HG02678 (cell line): ENCODE results near the gene SPATA20.

Experiments
- ATAC-seq: cut with Tn5 transposase; IDR thresholded peaks from one replicate; pipeline ENCODE4 v1.9.1; 2021; ENCODE audit warnings: mild to moderate bottlenecking, moderate library complexity; ENCODE audit not compliant: unreplicated experiment

SPATA20 gene

DNA sequence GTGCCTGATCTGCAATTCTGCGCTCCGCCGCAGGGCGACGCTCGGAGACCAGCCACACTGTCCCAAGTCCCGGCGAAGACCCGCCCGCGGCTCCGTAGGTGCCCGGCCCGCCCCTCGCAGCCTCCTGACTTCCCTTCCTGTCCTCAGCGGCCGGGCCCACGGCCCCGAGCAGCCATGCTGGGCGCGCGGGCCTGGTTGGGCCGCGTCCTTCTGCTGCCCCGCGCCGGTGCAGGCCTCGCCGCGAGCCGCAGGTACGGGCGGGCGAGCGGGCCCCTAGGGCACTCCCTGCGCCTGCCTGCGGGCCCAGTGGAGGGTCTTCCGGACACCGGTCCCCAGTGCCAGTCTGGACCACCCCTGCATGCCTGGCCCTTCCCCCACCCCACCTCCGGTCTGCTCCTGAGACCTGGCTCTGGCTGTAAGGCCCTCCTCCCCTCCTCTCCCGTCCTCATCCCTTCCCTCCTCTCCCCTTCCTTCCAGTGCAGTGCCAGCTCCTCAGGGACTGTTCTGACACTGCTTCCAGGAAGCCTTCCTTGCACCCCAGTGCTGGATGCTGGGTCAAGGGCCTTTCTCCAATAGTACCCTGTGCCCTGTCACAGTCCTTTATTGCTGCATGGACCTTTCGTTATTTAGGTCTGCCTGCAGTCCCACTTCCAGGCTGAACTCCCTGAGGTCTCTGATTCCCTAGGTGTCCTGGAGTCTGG is at the start of gene SPATA20:
Gene SPATA20, plus strand, starts transcription at position 140 of the 701 bp plus-strand sequence. Its CDS starts 35 bp downstream, at position 175.
- peak; percentile 59 for ATAC-seq

DNA sequence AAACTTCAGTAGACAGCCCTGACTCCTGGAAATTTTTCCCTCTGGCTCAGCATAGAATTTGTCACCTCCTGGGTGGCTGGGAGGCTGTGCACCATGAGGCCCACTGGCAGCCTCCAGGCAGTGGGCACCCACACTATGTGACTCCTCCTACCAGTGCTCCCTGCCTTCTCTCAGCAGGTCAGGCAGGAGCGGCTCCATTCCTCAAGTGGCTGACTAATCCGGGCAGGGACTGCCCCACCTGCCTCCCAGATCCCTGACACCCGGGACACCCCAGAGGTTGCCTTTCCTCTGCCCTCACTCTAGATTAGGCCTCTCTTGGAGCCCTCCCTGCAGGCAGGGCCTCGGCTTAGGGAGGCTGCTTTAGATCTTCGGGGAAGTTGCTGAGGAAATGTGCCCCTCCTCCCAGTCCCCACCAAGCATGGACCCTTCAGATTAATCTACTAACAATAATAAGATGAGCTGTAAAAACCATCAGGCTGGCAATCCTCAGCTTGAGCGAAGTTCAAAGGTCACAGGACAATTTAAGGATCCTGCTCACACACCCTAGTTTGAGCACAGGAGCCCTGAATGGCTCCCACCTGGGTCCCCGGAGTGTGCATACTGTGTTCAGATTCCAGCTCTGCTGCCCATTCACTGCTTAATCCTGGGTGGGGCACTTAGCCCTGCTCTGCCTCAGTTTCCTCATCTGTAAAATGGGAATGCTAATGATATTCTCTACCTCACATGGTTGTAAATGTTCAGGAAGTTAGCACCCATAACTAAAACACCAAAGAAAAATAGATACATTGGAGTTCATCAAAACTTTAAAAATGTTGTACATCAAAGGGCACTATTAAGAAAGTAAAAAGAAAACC is 48.7 kb upstream of the SPATA20 start:
- ATAC-seq: no peak

DNA sequence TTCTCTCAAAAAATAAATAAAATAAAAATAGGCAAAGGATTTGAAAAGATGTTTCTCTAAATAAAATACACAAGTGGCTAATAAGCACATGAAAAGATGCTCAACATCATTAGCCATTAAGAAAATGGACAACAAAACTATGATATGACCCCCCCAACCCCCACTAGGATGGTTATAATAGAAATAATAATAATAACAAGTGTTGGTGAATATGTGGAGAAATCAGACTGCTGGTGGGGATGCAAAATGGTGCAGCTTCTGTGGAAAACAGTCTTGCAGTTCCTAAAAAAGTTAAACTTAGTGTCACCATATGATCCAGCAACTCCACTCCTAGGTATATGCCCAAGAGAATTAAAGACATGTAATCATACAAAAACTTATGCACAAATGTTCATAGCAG is 47.7 kb upstream of the SPATA20 start:
- ATAC-seq: no peak

DNA sequence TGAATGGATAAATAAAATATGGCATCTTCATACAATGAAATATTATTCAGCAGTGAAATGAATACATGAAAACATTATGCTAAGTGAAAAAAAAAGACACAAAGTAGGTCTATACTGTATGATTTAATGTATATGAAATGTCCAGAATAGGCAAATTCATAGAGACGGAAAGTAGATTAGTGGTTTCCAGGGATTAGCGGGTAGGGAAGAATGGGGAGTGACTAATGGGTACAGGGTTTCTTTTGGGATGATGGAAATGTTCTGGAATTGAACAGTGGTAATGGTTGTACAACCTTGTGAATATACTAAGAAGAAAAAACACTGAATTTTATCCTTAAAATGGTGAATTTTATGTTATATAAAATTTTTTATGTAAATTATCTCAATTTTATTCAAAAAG is 47.3 kb upstream of the SPATA20 start:
- ATAC-seq: no peak

DNA sequence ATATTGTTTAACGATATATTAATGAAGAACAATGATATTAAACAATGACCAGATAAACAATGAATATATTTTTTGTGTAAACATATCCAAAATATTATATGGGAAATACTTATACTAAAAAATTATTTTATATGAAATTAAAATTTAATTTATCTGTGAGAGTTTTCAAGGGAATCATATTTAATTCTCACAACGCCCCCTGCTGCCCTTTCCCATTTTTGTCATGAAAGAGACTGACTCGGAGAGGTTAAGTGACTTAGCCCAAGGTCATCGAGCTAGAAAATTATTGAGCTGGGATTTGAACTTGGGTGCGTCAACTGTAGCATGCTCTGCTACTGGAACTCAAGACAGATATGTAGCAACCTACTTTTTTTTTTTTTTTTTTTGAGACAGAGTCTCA is 45.9 kb upstream of the SPATA20 start:
- no peak for ATAC-seq

DNA sequence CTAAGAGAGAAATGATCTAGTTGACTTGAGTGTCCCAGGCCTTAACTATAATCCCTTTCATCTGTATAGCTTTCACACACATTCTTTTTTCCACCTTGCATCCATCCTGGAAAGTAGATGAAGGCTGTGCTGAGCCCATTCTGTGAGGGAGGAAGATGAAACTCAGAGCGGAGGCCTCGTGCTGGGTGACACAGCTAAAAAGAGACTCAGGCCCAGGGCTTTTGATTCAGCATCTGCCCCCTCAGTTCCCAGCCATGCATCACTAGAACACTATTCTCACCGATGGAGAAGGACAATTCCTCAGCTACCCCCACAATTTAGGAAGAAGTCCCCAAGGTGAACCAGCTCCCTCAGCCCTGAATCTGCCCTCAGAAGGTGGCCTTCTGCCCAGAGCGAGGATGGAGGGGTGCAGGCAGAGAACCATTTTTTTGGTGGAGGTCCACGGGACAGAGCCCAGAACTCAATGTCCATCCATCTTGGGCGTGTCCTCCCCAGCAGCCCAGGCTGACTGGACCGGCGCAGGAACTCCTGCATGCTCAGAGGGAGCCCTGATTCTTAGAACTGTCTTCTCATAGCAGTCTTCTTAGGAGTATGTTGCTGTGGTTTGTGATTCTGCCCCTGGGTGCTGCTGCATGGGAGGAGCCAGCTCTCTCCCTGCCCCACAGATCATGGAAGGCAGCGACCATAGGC is 44.5 kb upstream of the SPATA20 start:
- ATAC-seq: no peak

DNA sequence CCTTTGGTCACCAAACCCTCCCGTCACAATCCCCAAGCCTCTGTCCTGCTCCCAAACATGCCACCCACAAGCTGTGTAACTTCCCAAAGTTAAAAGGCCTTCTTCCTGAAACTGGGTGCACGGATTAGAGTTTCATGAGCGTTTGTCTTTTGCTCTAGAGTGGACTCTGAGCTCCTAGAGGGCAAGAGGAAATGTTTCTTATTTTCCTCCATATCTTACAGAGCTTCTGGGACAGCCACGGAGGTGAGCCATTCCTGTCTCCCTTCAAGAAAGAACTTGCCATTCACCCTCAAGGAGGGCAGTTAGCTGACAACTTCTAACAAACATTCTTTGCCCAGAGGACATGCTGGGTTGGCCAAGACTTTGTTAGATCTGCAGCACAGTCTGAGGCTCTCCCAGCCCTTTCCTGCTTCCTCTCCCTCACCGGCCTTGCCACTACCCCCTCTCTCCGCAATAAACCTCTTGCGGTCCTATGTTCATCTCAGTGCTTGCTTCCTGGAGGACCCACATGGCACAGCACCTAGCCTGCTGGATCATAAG is 41.3 kb upstream of the SPATA20 start:
- ATAC-seq: no peak

DNA sequence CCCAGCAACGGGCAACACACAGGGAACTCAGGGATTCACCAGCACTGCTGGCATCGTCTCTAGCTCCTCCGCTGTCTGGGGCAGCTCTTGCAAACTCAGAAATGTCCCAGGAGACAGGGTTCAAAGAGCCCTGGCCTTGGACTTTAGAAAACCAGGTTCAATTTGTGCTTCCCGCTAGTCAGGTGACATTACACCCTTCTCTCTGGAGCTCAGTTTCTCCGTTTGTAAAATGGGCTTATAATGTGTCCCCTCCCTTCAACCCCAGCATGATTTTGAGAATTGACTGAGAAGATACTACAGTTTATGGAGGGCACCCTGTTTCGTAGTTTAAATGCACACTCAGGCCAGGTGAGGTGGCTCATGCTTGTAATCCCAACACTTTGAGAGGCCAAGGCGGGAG is 40.7 kb upstream of the SPATA20 start:
- no peak for ATAC-seq

DNA sequence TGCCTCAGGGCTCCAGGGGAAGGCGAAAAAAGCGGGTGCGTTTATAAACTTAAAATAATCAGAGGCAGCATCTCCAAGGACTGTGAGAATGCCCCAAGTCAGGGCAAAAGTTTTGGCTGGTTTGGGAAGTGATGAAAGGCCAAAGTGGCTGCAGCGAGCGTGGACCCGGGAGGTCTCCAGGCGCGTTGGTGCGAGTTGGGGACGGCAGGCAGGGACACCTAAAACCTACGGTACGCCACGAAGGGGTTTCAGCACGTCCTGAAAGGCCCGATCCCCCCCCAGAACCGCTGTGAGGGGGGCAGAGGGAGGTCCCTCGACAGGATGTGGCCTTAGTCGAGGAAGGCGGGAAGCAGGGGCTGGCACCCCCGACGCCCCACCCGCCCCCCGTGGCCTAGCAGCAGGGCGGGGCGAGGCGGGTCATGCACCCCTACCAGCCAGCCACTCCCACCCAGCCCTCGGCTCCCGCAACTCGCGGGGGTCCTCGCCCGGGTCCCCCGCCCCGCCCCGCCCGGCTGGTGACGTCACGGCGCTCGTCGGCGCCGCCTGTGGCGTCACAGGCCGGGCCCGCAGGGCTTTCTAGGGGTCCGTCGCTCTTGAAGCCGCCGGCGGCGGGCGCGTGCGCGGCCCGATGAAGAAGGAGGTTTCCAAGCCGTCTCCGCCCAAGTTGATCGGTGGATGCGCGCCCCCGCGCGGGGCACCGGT is 39.0 kb upstream of the SPATA20 start, which contains the start of gene MYCBPAP:
Gene MYCBPAP, plus strand, starts transcription at position 569 of the 702 bp plus-strand sequence. CDS start 236 bp downstream, outside the sequence.
- ATAC-seq: no peak

DNA sequence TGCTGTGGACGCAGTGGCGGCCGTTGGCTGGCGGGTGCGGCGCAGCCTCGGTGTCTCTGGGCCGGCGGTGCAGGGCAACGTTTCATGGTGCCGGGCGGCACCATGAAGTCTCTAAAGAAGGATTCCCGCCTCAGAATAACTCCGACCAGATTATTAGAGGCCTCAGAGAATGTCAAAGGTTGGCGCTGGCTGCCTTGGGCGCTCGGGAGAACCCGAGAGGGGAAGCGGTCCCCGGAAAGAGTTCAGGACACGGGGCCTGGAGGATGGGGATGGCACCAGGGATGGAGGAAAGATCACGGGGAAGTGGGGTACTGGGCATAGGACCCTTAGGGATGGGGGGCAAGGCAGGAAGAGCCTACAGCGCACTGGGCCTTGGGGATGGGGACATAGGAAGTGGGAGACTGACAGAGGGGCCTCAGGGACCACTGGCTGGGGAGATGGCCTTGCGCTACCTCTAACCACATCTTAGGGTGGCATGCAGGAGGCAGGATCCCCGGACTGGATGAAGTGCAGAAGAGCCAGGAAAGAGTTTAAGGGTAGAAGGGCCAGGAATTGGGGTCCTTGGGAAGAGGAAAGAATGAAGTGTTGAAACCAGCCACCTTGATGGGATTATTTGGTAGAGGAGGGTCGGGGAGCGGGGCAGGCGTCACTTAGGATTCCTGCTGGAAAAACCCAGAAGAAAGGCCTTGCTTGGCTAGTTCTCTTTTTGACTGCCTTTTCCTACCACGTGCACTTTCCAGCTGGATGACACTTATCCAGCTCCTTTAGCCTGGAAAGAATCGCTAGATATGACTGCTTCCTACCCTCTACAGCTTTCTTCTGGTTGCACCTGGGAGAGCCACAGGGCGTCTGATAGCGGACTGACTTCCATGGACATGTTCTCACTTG is 38.2 kb upstream of the SPATA20 start:
- no peak for ATAC-seq

DNA sequence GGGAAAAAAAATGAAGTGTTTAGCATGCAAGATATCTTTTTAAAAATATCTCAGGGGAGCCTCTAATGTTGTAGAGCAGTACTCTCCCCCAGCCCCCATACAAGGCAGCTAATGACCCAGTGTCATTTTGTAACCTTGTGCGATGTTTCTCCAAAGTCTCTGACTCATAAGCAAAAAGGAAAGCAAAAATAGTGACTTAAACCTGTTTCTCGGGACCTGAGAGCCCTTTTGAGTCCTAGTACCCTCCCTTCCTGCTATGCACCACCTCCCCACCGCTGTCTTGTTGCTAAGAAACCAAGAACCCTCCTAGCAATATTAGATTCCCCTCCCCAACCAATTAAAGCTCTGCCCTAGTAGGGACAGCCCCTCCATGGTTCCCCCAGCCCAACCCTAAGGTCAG is 35.9 kb upstream of the SPATA20 start:
- ATAC-seq: peak; percentile 81

DNA sequence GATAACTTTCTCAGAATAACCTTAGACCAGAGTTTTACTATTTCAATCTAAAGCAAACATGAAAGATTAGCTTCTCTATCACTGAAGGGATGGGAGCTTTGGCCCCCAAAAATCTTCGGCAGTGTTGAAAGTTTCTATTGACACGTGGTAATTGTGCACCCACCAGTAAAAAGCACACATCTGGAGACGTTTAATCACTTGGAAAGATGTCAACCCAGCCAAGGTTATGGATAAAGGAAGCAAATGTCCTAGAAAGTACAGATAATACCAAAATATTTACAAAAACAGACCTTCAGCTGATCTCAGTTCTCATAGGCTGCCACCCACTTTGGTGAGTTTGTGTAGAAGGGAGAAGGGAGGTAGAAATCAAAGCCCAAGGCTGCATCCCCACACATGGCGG is 33.5 kb upstream of the SPATA20 start:
- no peak for ATAC-seq

DNA sequence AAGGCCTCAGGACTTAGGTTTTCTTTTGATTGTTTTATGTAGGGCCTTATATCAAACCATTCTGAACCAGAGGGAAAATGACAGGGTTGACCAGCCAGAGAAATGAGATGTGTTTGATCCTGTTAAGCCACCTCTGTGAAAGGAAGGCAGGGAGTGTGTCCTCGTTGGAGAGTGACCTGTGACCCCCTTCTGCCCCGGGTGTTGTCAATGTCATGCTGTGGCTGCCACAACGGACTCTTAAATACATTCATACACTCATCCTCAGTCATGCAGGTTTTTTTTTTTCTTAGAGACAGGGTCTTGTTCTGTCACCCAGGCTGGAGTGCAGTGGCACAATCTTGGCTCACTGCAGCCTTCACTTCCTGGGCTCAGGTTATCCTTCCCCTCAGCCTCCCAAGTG is 32.6 kb upstream of the SPATA20 start:
- ATAC-seq: no peak

DNA sequence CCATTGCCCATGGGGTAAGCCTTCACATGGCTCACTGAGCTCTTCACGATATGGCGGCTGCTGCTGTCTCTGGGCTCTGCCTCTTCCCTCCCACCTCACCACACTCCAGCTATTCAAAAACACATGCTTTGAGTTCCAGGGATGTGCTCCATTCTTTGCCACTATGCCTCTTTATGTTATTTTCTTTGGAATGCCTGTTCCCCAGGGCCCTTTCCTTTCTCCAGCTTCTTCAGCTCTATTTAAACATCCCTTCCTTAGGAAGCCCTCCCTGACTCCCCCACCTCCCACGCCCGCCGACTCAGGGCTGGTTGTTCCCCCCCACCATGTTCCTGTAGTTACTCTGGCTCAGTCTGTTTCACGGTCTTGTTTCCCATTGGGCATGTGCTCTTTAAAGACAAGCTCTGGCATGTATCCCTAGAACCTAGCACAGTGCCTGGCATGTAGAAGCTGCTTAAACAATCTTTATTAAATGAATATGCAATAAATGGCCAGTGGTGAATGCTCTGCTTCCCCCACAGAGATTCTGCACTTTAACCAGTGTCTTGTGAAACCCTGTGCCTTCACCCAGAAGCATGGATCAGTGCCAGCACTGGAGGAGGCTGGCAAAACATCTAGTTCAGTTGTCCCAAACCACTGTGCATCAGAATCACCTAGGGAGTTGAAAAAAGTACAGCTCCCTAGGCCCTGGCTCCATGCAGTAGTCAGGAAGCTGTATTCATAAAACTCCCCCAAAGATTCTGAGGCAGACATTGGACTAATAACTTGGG is 31.9 kb upstream of the SPATA20 start:
- ATAC-seq: no peak

DNA sequence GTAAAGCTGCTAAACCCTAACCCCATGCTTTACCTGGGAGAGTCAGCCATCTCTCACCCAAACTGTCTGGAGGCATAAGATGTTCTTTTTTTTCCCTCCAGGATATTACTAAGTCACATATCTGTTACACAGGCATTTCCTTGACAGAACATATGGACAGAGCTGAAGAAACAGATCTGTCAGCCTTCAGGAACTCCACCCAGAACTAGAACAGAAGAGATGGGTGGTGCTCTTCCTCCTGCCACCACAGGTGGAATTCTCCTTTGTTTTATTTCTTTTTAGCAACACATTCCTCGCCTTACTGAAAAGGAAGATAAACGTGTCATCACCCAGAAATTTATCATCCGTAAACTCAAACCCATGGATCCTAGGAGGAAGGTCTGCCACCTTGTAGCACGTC is 30.0 kb upstream of the SPATA20 start:
- no peak for ATAC-seq

DNA sequence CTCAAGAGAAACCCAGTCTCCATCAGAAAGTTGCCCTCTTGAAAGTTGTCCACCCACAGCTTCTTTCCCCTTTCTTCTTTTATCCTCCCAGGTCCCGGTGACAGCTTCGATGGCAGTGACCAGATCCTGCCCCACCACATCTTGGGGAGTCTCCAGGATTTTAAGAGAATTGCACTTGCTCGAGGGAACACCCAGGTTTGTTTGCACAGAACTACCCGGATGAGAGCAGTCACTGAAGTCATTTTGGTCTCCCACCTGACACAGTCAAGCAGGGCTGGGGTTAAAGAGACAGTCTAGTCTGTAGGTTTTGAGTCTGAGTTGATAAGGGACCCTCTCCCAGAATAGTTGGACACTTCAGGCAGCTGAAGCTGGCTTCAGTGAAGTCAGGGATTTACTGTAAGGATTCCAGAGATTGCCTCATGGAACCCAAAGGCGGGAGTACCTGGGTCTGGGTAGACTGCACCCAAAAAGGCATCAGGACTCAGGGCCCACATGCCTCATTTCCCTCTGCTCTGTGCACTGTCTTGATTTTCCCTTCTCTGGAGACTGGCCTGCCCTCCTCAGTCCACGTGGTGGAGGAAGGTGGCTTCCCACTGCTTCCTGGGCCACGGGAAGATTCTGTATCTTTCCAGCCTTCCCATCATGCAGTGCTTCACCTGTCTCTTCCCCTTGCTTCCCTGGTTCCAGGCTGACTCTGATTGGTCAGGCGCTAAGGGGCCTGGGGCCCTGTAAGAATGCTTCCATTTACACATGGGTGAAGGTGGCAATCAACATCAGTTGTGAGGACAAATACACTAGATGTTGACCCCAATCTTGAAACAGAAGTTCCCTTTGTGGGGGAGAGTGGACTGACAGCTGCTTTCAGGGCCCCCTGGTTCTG is 29.2 kb upstream of the SPATA20 start:
- ATAC-seq: no peak

DNA sequence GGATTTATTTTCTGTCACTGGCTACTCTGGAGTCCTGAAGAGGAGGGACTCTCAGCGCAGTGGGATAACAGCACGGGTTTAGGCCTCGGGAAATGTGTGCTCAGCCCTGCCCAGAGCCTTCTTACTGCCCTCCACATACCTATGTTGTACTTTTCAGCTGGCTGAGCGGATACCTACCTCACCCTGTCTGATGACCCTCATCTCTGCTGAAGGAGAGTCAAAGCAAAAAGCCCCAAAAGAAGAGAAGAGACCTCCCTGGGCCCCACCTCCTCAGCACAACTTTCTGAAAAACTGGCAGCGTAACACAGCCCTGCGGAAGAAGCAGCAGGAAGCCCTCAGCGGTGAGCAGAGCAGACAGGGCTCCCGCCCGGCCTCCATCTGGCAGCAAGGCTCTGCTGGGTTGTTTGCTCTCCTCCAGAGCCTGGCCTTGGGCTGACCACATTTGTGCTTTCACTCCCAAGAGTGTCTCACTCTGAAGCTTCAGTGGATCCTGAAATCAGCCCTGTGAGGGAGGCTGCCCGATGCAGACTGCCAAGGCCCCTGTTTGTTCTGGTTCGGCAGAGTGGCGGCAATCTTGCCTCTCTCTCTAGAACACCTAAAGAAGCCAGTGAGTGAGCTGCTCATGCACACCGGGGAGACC is 28.5 kb upstream of the SPATA20 start:
- ATAC-seq: no peak
